Adrenal gland (tissue), 5 donors: Measurements from ENCODE around the gene KCNB1.

Source experiments
- POLR2A ChIP-seq, 2 donors: fragments of 450-650 bp; IDR thresholded peaks; one replicate each; pipeline ENCODE4 v1.6.1; 2017; ENCODE audit warnings: antibody characterized with exemption in 2 of 2, mild to moderate bottlenecking in 2 of 2, moderate library complexity in 1 of 2
- TF ChIP-seq, protein P1 (sequence below), 6 experiments: fragments of 450-650 bp in 4 of 6; fragments of 200-600 bp in 2 of 6; sonication (generic) in 1 of 6; IDR thresholded peaks; 1 replicate in 5 of 6; 2 replicates in 1 of 6; pipeline versions ENCODE4 v1.5.1 to v1.8.0; 2016 to 2021; ENCODE audit warnings: antibody characterized with exemption in 6 of 6, mild to moderate bottlenecking in 2 of 6, moderate library complexity in 1 of 6
- donor health status: DM: no; HTN: no; CAD: no.

DNA sequence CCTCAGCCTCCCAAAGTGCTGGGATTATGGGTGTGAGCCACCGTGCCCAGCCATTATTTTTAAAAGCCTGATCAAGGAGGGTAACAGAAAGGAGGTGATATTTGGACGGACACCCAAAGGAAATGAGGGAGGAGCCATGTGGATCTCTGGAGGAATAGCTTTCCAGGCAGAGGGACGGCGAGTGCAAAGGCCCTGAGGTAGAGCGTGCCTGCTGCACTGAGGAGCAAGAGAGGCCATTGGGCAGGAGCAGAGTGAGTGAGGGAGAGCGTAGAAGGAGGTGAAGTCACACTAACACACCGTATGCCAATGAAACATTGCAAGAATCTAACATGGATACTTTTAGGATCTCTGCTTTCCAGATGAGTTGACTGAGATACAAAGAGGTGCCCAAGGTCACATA is 145.7 kb downstream of the KCNB1 start:
- TF ChIP-seq POLR2A (IDR thresholded peaks at IDR 0.05): no peak
- TF ChIP-seq, protein P1, sequence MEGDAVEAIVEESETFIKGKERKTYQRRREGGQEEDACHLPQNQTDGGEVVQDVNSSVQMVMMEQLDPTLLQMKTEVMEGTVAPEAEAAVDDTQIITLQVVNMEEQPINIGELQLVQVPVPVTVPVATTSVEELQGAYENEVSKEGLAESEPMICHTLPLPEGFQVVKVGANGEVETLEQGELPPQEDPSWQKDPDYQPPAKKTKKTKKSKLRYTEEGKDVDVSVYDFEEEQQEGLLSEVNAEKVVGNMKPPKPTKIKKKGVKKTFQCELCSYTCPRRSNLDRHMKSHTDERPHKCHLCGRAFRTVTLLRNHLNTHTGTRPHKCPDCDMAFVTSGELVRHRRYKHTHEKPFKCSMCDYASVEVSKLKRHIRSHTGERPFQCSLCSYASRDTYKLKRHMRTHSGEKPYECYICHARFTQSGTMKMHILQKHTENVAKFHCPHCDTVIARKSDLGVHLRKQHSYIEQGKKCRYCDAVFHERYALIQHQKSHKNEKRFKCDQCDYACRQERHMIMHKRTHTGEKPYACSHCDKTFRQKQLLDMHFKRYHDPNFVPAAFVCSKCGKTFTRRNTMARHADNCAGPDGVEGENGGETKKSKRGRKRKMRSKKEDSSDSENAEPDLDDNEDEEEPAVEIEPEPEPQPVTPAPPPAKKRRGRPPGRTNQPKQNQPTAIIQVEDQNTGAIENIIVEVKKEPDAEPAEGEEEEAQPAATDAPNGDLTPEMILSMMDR (IDR thresholded peaks at IDR 0.05): no peak
